ENCODE data around the gene TFAP2C. TPM values are rescaled to one million over a fixed set of nuclear protein-coding genes. Genes with fewer than 3 reads are reported as not detected.

TFAP2C gene
- total RNA-seq, 4 donors from 2014 or later, result 0.82 to 9.0 (median 2.3) TPM

- TF ChIP-seq EP300 (IDR thresholded peaks at IDR 0.05; ENCODE audit: low read depth) (no peak), POLR2A (IDR thresholded peaks at IDR 0.05) (no peak), CTCF (IDR thresholded peaks at IDR 0.05) (no peak), POLR2AphosphoS5 (IDR thresholded peaks at IDR 0.05) (no peak)
- Histone ChIP-seq H3K27ac (no peak overlapping the region), H3K27me3 (no peaks in the 10 kb centered on the region), H3K4me1 (no peaks in the 10 kb centered on the region), H3K4me3 (no peak overlapping the region), H3K9me3 (no peaks in the 10 kb centered on the region), H3K36me3 (no peaks in the 10 kb centered on the region)
- DNase-seq, result no peak
- intact Hi-C loops (cut with DNase I; ENCODE audit: low total_unique reads), result no loop called here
- WGBS, 2 donors (ENCODE audit: low coverage in 1 of 2), result 83 to 95% methylated on average over 4 to 12 of the region's 12 CpGs
- in situ Hi-C loops (cut with MboI; ENCODE audit: low pct_ligation_motif_present in 1 of 4, low pct_unique_long_range_greater_than_20kb in 1 of 4, low sequenced_read_pairs in 3 of 4), result no loop called here
These were observed 46.9 kb downstream of the TFAP2C start for GRCh38 chr20:56676001-56676400.

DNA sequence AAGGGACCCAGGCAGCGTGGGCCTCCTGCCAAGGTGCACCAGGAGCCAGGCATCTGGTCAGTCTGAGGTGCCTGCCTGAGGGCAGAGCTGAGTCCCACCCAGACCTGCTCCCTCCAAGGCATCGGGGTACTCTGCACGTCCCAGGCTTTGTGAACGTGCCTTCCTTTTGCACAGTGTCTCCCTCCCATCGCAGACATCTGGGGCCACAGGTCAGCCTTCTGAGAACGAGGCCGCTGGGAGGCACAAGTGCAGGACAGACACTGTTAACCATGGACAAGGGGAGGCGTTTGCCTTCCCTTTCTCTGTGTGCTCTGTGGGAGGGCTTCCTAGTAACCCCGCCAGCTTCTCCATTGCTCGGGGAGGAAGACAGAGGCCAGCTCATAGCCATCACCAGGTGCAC is 47.6 kb downstream of the TFAP2C start:
- no peak for DNase-seq
- Histone ChIP-seq H3K36me3 (no peaks in the 10 kb centered on the region), H3K27ac (no peak overlapping the region), H3K4me1 (no peaks in the 10 kb centered on the region), H3K27me3 (no peaks in the 10 kb centered on the region), H3K4me3 (no peak overlapping the region), H3K9me3 (no peaks in the 10 kb centered on the region)
- intact Hi-C loops (cut with DNase I; ENCODE audit: low total_unique reads), result no loop called here
- WGBS, 2 donors (ENCODE audit: low coverage in 1 of 2), result 64% methylated on average over 10 of the region's 10 CpGs; no CpG with 5 or more reads in 1 of the 2 donors
- TF ChIP-seq POLR2A (IDR thresholded peaks at IDR 0.05) (no peak), POLR2AphosphoS5 (IDR thresholded peaks at IDR 0.05) (no peak), EP300 (IDR thresholded peaks at IDR 0.05; ENCODE audit: low read depth) (no peak), CTCF (IDR thresholded peaks at IDR 0.05) (no peak)
- in situ Hi-C loops (cut with MboI; ENCODE audit: low pct_ligation_motif_present in 1 of 4, low pct_unique_long_range_greater_than_20kb in 1 of 4, low sequenced_read_pairs in 3 of 4), result no loop called here

GRCh38 chr20:56683077-56683865 is 54.2 kb downstream of the TFAP2C start:
- Histone ChIP-seq H3K27ac (no peak overlapping the region), H3K27me3 (no peaks in the 10 kb centered on the region), H3K36me3 (no peaks in the 10 kb centered on the region), H3K4me1 (no peaks in the 10 kb centered on the region), H3K9me3 (no peaks in the 10 kb centered on the region), H3K4me3 (no peak overlapping the region)
- intact Hi-C loops (cut with DNase I; ENCODE audit: low total_unique reads) (no loop called here), in situ Hi-C loops (cut with MboI; ENCODE audit: low pct_ligation_motif_present in 1 of 4, low pct_unique_long_range_greater_than_20kb in 1 of 4, low sequenced_read_pairs in 3 of 4) (no loop called here)
- no peak for DNase-seq
- 55 to 68% methylated on average over 7 to 11 of the region's 11 CpGs for WGBS, 2 donors (ENCODE audit: low coverage in 1 of 2)
- no peak for TF ChIP-seq POLR2AphosphoS5 (IDR thresholded peaks at IDR 0.05)

- WGBS, 2 donors (ENCODE audit: low coverage in 1 of 2), result 60 to 73% methylated on average over 1 to 15 of the region's 16 CpGs
- no peaks in the 10 kb centered on the region for H3K36me3 ChIP-seq
- H3K27me3 ChIP-seq, result no peaks in the 10 kb centered on the region
- H3K9me3 ChIP-seq, result no peaks in the 10 kb centered on the region
- intact Hi-C loops (cut with DNase I; ENCODE audit: low total_unique reads), result no loop called here
- H3K4me1 ChIP-seq, result no peaks in the 10 kb centered on the region
- in situ Hi-C loops (cut with MboI; ENCODE audit: low pct_ligation_motif_present in 1 of 4, low pct_unique_long_range_greater_than_20kb in 1 of 4, low sequenced_read_pairs in 3 of 4), result no loop called here
- DNase-seq, result no peak
- H3K4me3 ChIP-seq, result no peak overlapping the region
- no peak overlapping the region for H3K27ac ChIP-seq
- TF ChIP-seq POLR2A (IDR thresholded peaks at IDR 0.05), result no peak
These were observed 56.8 kb downstream of the TFAP2C start for GRCh38 chr20:56685879-56686278.

DNA sequence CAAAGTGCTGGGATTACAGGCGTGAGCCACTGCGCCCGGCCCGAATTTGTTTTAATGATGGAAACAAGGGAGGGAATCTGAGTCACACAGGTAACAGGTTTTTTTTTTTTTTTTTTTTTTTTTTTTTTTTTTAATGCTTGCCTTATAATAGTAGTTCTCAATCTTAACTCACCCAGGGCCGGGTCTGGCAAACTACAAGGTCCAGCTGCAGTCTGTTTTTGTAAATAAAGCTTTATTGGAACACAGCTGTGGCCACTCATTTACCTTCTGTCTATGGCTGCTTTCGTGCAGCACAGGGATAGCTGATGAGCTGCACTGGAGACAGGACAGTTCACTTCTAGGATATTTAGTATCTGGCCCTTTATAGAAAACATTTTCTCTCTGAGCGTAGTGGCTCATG is 58.0 kb downstream of the TFAP2C start:
- Histone ChIP-seq H3K9me3 (no peaks in the 10 kb centered on the region), H3K27ac (no peak overlapping the region), H3K27me3 (no peaks in the 10 kb centered on the region), H3K36me3 (no peaks in the 10 kb centered on the region), H3K4me1 (no peaks in the 10 kb centered on the region), H3K4me3 (no peak overlapping the region)
- in situ Hi-C loops (cut with MboI; ENCODE audit: low pct_ligation_motif_present in 1 of 4, low pct_unique_long_range_greater_than_20kb in 1 of 4, low sequenced_read_pairs in 3 of 4) (no loop called here), intact Hi-C loops (cut with DNase I; ENCODE audit: low total_unique reads) (no loop called here)
- DNase-seq, result no peak
- TF ChIP-seq POLR2A (IDR thresholded peaks at IDR 0.05) (no peak), CTCF (IDR thresholded peaks at IDR 0.05) (no peak), EP300 (IDR thresholded peaks at IDR 0.05; ENCODE audit: low read depth) (no peak), POLR2AphosphoS5 (IDR thresholded peaks at IDR 0.05) (no peak)
- WGBS, 2 donors (ENCODE audit: low coverage in 1 of 2), result 88 to 93% methylated on average over 6 to 7 of the region's 7 CpGs

All from transverse colon (tissue), 4 donors.